Gastroesophageal sphincter (tissue), 4 donors: ENCODE measurements around the gene C17orf67. TPM values are rescaled to one million over a fixed set of nuclear protein-coding genes. Genes with fewer than 3 reads are reported as not detected.

Experiments used
- ATAC-seq: fragments of 150-250 bp; one replicate; pipeline ENCODE4 v1.9.1; 2016; ENCODE audit warnings: mild to moderate bottlenecking, moderate library complexity
- H3K27ac ChIP-seq, 4 donors: fragments of 200-600 bp; sonication (generic) in 3 of 4; 1 replicate in 3 of 4; 2 replicates in 1 of 4; pipeline ENCODE4 v1.5.1; 2016 to 2019
- H3K27me3 ChIP-seq: fragments of 200-600 bp; sonication (generic); one replicate; pipeline ENCODE4 v1.5.1; 2019
- H3K36me3 ChIP-seq, 2 donors: fragments of 200-600 bp; sonication (generic); one replicate each; pipeline ENCODE4 v1.5.1; 2019; ENCODE audit warnings: control low read depth in 1 of 2
- H3K4me1 ChIP-seq, 3 donors: fragments of 200-600 bp; sonication (generic); 1 replicate in 2 of 3; 2 replicates in 1 of 3; pipeline ENCODE4 v1.5.1; 2016 to 2019; ENCODE audit warnings: control low read depth in 2 of 3
- H3K4me3 ChIP-seq, 2 donors: fragments of 200-600 bp; sonication (generic); one replicate each; pipeline ENCODE4 v1.5.1; 2019; ENCODE audit warnings: mild to moderate bottlenecking in 1 of 2, moderate library complexity in 1 of 2
- H3K9me3 ChIP-seq, 3 donors: fragments of 200-600 bp; sonication (generic); one replicate each; pipeline ENCODE4 v1.5.1; 2017 to 2019; ENCODE audit warnings: control low read depth in 2 of 3
- CTCF ChIP-seq, 4 experiments: fragments of 200-600 bp in 2 of 4; fragments of 450-650 bp in 2 of 4; sonication (generic) in 1 of 4; IDR thresholded peaks; one replicate each; pipeline ENCODE4 v1.5.1; 2017 to 2019; ENCODE audit warnings: antibody characterized with exemption in 4 of 4, mild to moderate bottlenecking in 2 of 4, moderate library complexity in 2 of 4
- EP300 ChIP-seq: sonication (generic); formaldehyde crosslinking; IDR thresholded peaks from one replicate; pipeline ENCODE4 v1.6.1; 2017; ENCODE audit warnings: antibody characterized with exemption, mild to moderate bottlenecking
- POLR2A ChIP-seq, 2 donors: fragments of 450-650 bp; IDR thresholded peaks; one replicate each; pipeline ENCODE4 v1.6.1; 2017; ENCODE audit warnings: antibody characterized with exemption in 2 of 2, mild to moderate bottlenecking in 2 of 2, moderate library complexity in 1 of 2
- POLR2AphosphoS5 ChIP-seq: sonication (generic); formaldehyde crosslinking; IDR thresholded peaks from one replicate; pipeline ENCODE4 v1.6.1; 2017; ENCODE audit warnings: antibody characterized with exemption
- WGBS, 2 donors: methylation state at CpG; one replicate each; pipeline ENCODE4 v1.1.5; 2018; ENCODE audit warnings: low coverage in 1 of 2; 5-methylcytosine and 5-hydroxymethylcytosine counted together
- total RNA-seq, 4 donors: library from RNA; depleted of rRNA; stranded (reverse); fragments of >200 nt; gene quantifications; one replicate each; pipeline ENCODE4 v1.1.0, GENCODE V29; 2016

C17orf67 gene
- total RNA-seq, 4 donors from 2014 or later = 1.1 to 3.5 (median 2.3) TPM

GRCh38 chr17:56804454-56804853, 29.3 kb downstream of the C17orf67 start:
- H3K27me3 ChIP-seq = no peaks in the 10 kb centered on the region
- H3K27ac ChIP-seq = peak overlapping the region in 1 of 4 donors; percentile 14
- H3K4me1 ChIP-seq = peaks cover 0 to 15% (median 0%) of the 10 kb centered on the region in 3 donors
- no peak overlapping the region for H3K4me3 ChIP-seq
- no peaks in the 10 kb centered on the region for H3K36me3 ChIP-seq
- no peak for ATAC-seq
- 14 to 57% methylated on average over 3 of the region's 3 CpGs for WGBS, 2 donors
- TF ChIP-seq EP300 (no peak), CTCF (IDR thresholded peaks at IDR 0.05) (no peak), POLR2AphosphoS5 (no peak), POLR2A (IDR thresholded peaks at IDR 0.05) (no peak)
- H3K9me3 ChIP-seq = no peaks in the 10 kb centered on the region

GRCh38 chr17:56803071-56803470, 30.6 kb downstream of the C17orf67 start:
- Histone ChIP-seq H3K4me1 (peaks cover 0 to 15% (median 0%) of the 10 kb centered on the region in 3 donors), H3K4me3 (no peak overlapping the region), H3K27me3 (no peaks in the 10 kb centered on the region), H3K27ac (no peak overlapping the region), H3K36me3 (no peaks in the 10 kb centered on the region), H3K9me3 (no peaks in the 10 kb centered on the region)
- no peak for TF ChIP-seq EP300
- no peak for TF ChIP-seq POLR2A (IDR thresholded peaks at IDR 0.05)
- TF ChIP-seq POLR2AphosphoS5 = no peak
- no peak for TF ChIP-seq CTCF (IDR thresholded peaks at IDR 0.05)
- ATAC-seq = no peak
- WGBS, 2 donors = 43 to 60% methylated on average over 1 of the region's 1 CpG

GRCh38 chr17:56801459-56802178, 32.1 kb downstream of the C17orf67 start:
- Histone ChIP-seq H3K4me3 (no peak overlapping the region), H3K27ac (no peak overlapping the region), H3K9me3 (no peaks in the 10 kb centered on the region), H3K36me3 (no peaks in the 10 kb centered on the region), H3K27me3 (no peaks in the 10 kb centered on the region), H3K4me1 (peaks cover 0 to 15% (median 0%) of the 10 kb centered on the region in 3 donors)
- TF ChIP-seq POLR2A (IDR thresholded peaks at IDR 0.05) (no peak), POLR2AphosphoS5 (no peak), CTCF (IDR thresholded peaks at IDR 0.05) (no peak), EP300 (no peak)
- 72% methylated on average over 3 of the region's 4 CpGs; no CpG with 5 or more reads in 1 of the 2 donors for WGBS, 2 donors
- ATAC-seq = no peak

GRCh38 chr17:56798916-56799315, 34.8 kb downstream of the C17orf67 start:
- no peak overlapping the region for H3K4me3 ChIP-seq
- H3K27me3 ChIP-seq = no peaks in the 10 kb centered on the region
- H3K27ac ChIP-seq = no peak overlapping the region
- no peaks in the 10 kb centered on the region for H3K9me3 ChIP-seq
- no peak for ATAC-seq
- no peaks in the 10 kb centered on the region for H3K36me3 ChIP-seq
- TF ChIP-seq POLR2AphosphoS5 = no peak
- no peak for TF ChIP-seq POLR2A (IDR thresholded peaks at IDR 0.05)
- no peak for TF ChIP-seq CTCF (IDR thresholded peaks at IDR 0.05)
- TF ChIP-seq EP300 = no peak
- WGBS, 2 donors = 57% methylated on average over 4 of the region's 4 CpGs; no CpG with 5 or more reads in 1 of the 2 donors
- H3K4me1 ChIP-seq = peaks cover 0 to under 1% (median 0%) of the 10 kb centered on the region in 3 donors

GRCh38 chr17:56796536-56796935, 37.2 kb downstream of the C17orf67 start:
- WGBS, 2 donors = 84 to 95% methylated on average over 4 to 6 of the region's 8 CpGs
- Histone ChIP-seq H3K4me1 (no peaks in the 10 kb centered on the region), H3K4me3 (no peak overlapping the region), H3K36me3 (no peaks in the 10 kb centered on the region), H3K9me3 (no peaks in the 10 kb centered on the region), H3K27ac (no peak overlapping the region), H3K27me3 (no peaks in the 10 kb centered on the region)
- no peak for ATAC-seq
- no peak for TF ChIP-seq POLR2AphosphoS5
- no peak for TF ChIP-seq EP300
- no peak for TF ChIP-seq POLR2A (IDR thresholded peaks at IDR 0.05)
- no peak for TF ChIP-seq CTCF (IDR thresholded peaks at IDR 0.05)
